ENCODE measurements around the gene ALDH9A1. TPM values are rescaled to one million over a fixed set of nuclear protein-coding genes. Genes with fewer than 3 reads are reported as not detected.

ALDH9A1 gene
- total RNA-seq, 1 donor from 2014 or later, result 58.0 TPM

DNA sequence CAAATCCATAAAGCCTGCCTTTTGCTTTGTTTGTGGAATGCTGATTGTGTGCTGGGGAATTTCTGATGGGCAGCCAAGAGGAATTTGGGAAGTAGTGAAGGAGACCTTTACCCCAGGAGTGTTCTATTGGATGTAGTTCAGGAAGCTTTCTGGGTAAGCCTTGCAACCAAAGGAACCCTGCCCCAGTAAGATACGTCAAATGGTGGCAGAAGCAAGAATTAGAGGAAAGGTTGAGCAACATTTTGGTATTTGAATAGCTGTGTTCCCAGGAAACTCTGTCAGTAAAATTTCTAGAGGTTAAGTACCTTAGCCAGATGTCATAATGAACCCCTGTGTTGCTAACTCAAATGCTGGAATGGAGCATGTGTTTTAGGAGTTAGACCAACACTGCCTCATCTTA, 60.9 kb downstream of the ALDH9A1 start:
- intact Hi-C loops (cut with DNase I), result no loop called here
- H3K36me3 ChIP-seq, result peaks cover 0 to 15% of the 10 kb centered on the region in 2 donors
- no peaks in the 10 kb centered on the region for H3K27me3 ChIP-seq
- TF ChIP-seq, protein P1, sequence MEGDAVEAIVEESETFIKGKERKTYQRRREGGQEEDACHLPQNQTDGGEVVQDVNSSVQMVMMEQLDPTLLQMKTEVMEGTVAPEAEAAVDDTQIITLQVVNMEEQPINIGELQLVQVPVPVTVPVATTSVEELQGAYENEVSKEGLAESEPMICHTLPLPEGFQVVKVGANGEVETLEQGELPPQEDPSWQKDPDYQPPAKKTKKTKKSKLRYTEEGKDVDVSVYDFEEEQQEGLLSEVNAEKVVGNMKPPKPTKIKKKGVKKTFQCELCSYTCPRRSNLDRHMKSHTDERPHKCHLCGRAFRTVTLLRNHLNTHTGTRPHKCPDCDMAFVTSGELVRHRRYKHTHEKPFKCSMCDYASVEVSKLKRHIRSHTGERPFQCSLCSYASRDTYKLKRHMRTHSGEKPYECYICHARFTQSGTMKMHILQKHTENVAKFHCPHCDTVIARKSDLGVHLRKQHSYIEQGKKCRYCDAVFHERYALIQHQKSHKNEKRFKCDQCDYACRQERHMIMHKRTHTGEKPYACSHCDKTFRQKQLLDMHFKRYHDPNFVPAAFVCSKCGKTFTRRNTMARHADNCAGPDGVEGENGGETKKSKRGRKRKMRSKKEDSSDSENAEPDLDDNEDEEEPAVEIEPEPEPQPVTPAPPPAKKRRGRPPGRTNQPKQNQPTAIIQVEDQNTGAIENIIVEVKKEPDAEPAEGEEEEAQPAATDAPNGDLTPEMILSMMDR (IDR thresholded peaks at IDR 0.05), result no peak
- H3K4me3 ChIP-seq, result no peak overlapping the region
- peak overlapping the region; percentile 40 to 68 for H3K27ac ChIP-seq
- peaks cover 3 to 50% of the 10 kb centered on the region in 2 donors for H3K4me1 ChIP-seq
- H3K9me3 ChIP-seq, result no peaks in the 10 kb centered on the region
- no peak for DNase-seq (ENCODE audit: low spot score in 2 of 2)

DNA sequence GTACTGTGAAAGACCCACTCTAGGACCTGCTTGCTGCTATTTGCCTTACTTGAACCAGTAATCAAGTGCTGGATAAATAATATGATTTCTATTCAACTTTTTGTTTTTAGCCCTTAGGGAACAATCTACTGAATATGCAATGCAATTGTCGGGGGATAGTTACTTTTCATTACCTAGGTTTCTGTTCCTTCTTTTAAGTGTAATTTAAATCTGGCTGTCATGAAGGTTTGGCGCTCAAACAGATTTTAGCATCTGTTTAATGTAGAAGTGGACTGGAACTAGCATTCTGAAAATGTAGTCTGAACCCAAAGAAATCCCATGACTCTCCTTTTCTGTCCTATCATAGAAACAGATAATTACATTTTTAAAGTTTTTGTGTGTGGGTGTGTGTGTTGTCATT, 62.5 kb downstream of the ALDH9A1 start:
- Histone ChIP-seq H3K36me3 (peaks cover 0 to 15% of the 10 kb centered on the region in 2 donors), H3K9me3 (no peaks in the 10 kb centered on the region), H3K27me3 (no peaks in the 10 kb centered on the region), H3K4me3 (no peak overlapping the region), H3K4me1 (peaks cover 3 to 45% of the 10 kb centered on the region in 2 donors), H3K27ac (no peak overlapping the region)
- intact Hi-C loops (cut with DNase I), result no loop called here
- no peak for DNase-seq (ENCODE audit: low spot score in 2 of 2)
- TF ChIP-seq, protein P1 (IDR thresholded peaks at IDR 0.05), result no peak

- Histone ChIP-seq H3K4me3 (no peak overlapping the region), H3K4me1 (peaks cover 3 to 45% of the 10 kb centered on the region in 2 donors), H3K27ac (no peak overlapping the region), H3K36me3 (peaks cover 0 to 12% of the 10 kb centered on the region in 2 donors), H3K9me3 (no peaks in the 10 kb centered on the region), H3K27me3 (no peaks in the 10 kb centered on the region)
- no peak for DNase-seq (ENCODE audit: low spot score in 2 of 2)
- TF ChIP-seq, protein P1 (IDR thresholded peaks at IDR 0.05), result no peak
- intact Hi-C loops (cut with DNase I), result no loop called here
Observed at GRCh38 chr1:165635329-165635728, 63.0 kb downstream of the ALDH9A1 start.

- Histone ChIP-seq H3K4me1 (peaks cover 3 to 42% of the 10 kb centered on the region in 2 donors), H3K27me3 (no peaks in the 10 kb centered on the region), H3K27ac (peak overlapping the region; percentile 15 to 91), H3K36me3 (peaks cover 0 to 5% of the 10 kb centered on the region in 2 donors), H3K4me3 (peak overlapping the region; percentile 4 to 90), H3K9me3 (no peaks in the 10 kb centered on the region)
- no peak for DNase-seq (ENCODE audit: low spot score in 2 of 2)
- TF ChIP-seq, protein P1 (IDR thresholded peaks at IDR 0.05), result no peak
- intact Hi-C loops (cut with DNase I), result no loop called here
Observed at GRCh38 chr1:165634154-165634921, 64.0 kb downstream of the ALDH9A1 start.

GRCh38 chr1:165633614-165634013, 64.7 kb downstream of the ALDH9A1 start:
- intact Hi-C loops (cut with DNase I), result no loop called here
- DNase-seq (ENCODE audit: low spot score in 2 of 2), result no peak
- H3K27me3 ChIP-seq, result no peaks in the 10 kb centered on the region
- peak overlapping the region; percentile 4 to 90 for H3K4me3 ChIP-seq
- H3K4me1 ChIP-seq, result peaks cover 3 to 42% of the 10 kb centered on the region in 2 donors
- H3K27ac ChIP-seq, result peak overlapping the region in 1 of 2 donors; percentile 91
- H3K36me3 ChIP-seq, result no peaks in the 10 kb centered on the region
- TF ChIP-seq, protein P1 (IDR thresholded peaks at IDR 0.05), result no peak
- no peaks in the 10 kb centered on the region for H3K9me3 ChIP-seq

Data from ascending aorta (tissue), 2 donors.